Karpas-422 (cell line): ENCODE results near the gene RLBP1. TPM values are rescaled to one million over a fixed set of nuclear protein-coding genes. Genes with fewer than 3 reads are reported as not detected.

Source experiments
- DNase-seq: peaks from one replicate; pipeline ENCODE4 v3.0.0-alpha.2; 2015
- H2AFZ ChIP-seq: fragments of 200-600 bp; sonication (generic); 2 replicates; pipeline ENCODE4 v1.6.1; 2014; ENCODE audit warnings: antibody characterized with exemption, low read length, mixed read lengths
- H3K27ac ChIP-seq: fragments of 200-600 bp; sonication (generic); 2 replicates; pipeline ENCODE4 v1.5.1; 2014; ENCODE audit warnings: mild to moderate bottlenecking, low read length, moderate library complexity
- H3K27me3 ChIP-seq: fragments of 200-600 bp; sonication (generic); 2 replicates; pipeline ENCODE4 v1.6.1; 2014; ENCODE audit warnings: low read length, mixed read lengths
- H3K36me3 ChIP-seq: fragments of 200-600 bp; sonication (generic); 2 replicates; pipeline ENCODE4 v1.6.1; 2014; ENCODE audit warnings: low read length, mixed read lengths; ENCODE audit not compliant: insufficient read depth
- H3K4me1 ChIP-seq: fragments of 200-600 bp; sonication (generic); 2 replicates; pipeline ENCODE4 v1.6.1; 2014; ENCODE audit warnings: mild to moderate bottlenecking, low read length, mixed read lengths
- H3K4me2 ChIP-seq: fragments of 200-600 bp; sonication (generic); 2 replicates; pipeline ENCODE4 v1.6.1; 2014; ENCODE audit warnings: low read length, low read depth, mild to moderate bottlenecking; ENCODE audit not compliant: poor library complexity, severe bottlenecking
- H3K4me3 ChIP-seq: fragments of 200-600 bp; sonication (generic); 2 replicates; pipeline ENCODE4 v1.5.1; 2014; ENCODE audit warnings: mild to moderate bottlenecking, antibody characterized with exemption, low read length, mixed read lengths
- H3K79me2 ChIP-seq: fragments of 200-600 bp; sonication (generic); 2 replicates; pipeline ENCODE4 v1.6.1; 2014; ENCODE audit warnings: mild to moderate bottlenecking, low read length, mixed read lengths
- H3K9ac ChIP-seq: fragments of 200-600 bp; sonication (generic); 2 replicates; pipeline ENCODE4 v1.6.0; 2014; ENCODE audit warnings: low read length
- H3K9me2 ChIP-seq: fragments of 200-600 bp; sonication (generic), shearing (Covaris generic); replicated peaks from 2 replicates; pipeline ENCODE4 v1.6.0; 2014; ENCODE audit warnings: mild to moderate bottlenecking, low read length, moderate library complexity; ENCODE audit not compliant: insufficient read depth
- H3K9me3 ChIP-seq: fragments of 300-700, 200-600 bp; sonication (generic); 2 replicates; pipeline ENCODE4 v1.6.1; 2014; ENCODE audit warnings: low read length, mixed read lengths
- H4K20me1 ChIP-seq: fragments of 200-600 bp; sonication (generic); 2 replicates; pipeline ENCODE4 v1.6.1; 2014; ENCODE audit warnings: mild to moderate bottlenecking, antibody characterized with exemption, low read length, low read depth; ENCODE audit not compliant: insufficient read depth
- total RNA-seq: library from RNA; depleted of rRNA; stranded (reverse); fragments of >200 nt; shearing (Covaris generic); gene quantifications from 2 replicates; pipeline ENCODE4 v1.2.3, GENCODE V29; 2014; ENCODE audit warnings: low replicate concordance

The RLBP1 gene
- total RNA-seq, 1 experiment from 2014 or later = not detected

GRCh38 chr15:89217031-89217430, 4.3 kb downstream of the RLBP1 start:
- Histone ChIP-seq H3K27me3 (no peaks in the 10 kb centered on the region), H2AFZ (no peak overlapping the region), H3K9me3 (no peaks in the 10 kb centered on the region), H3K9me2 (no peaks in the 10 kb centered on the region), H4K20me1 (no peaks in the 10 kb centered on the region), H3K79me2 (no peaks in the 10 kb centered on the region), H3K27ac (no peak overlapping the region), H3K4me1 (no peaks in the 10 kb centered on the region), H3K4me2 (no peak overlapping the region), H3K36me3 (no peaks in the 10 kb centered on the region), H3K4me3 (no peak overlapping the region), H3K9ac (no peak overlapping the region)
- DNase-seq = no peak

GRCh38 chr15:89215627-89216026, 5.8 kb downstream of the RLBP1 start:
- H3K27ac ChIP-seq = no peak overlapping the region

GRCh38 chr15:89211678-89212170, 9.7 kb downstream of the RLBP1 start:
- no peak overlapping the region for H2AFZ ChIP-seq
- H3K4me1 ChIP-seq = peaks cover 3% of the 10 kb centered on the region
- H3K9ac ChIP-seq = no peak overlapping the region
- H3K79me2 ChIP-seq = no peaks in the 10 kb centered on the region
- H3K36me3 ChIP-seq = no peaks in the 10 kb centered on the region
- no peak overlapping the region for H3K4me3 ChIP-seq
- no peaks in the 10 kb centered on the region for H3K9me2 ChIP-seq
- H3K27me3 ChIP-seq = no peaks in the 10 kb centered on the region
- no peak for DNase-seq
- H3K9me3 ChIP-seq = no peaks in the 10 kb centered on the region
- no peak overlapping the region for H3K27ac ChIP-seq
- no peaks in the 10 kb centered on the region for H4K20me1 ChIP-seq
- no peak overlapping the region for H3K4me2 ChIP-seq

More at GRCh38 chr15:89215627-89216026, 5.8 kb downstream of the RLBP1 start:
- H3K9me2 ChIP-seq = no peaks in the 10 kb centered on the region
- no peak overlapping the region for H3K4me2 ChIP-seq
- no peaks in the 10 kb centered on the region for H4K20me1 ChIP-seq
- no peak overlapping the region for H2AFZ ChIP-seq
- no peak for DNase-seq
- H3K79me2 ChIP-seq = no peaks in the 10 kb centered on the region
- no peak overlapping the region for H3K4me3 ChIP-seq
- no peaks in the 10 kb centered on the region for H3K27me3 ChIP-seq
- H3K9me3 ChIP-seq = no peaks in the 10 kb centered on the region
- no peaks in the 10 kb centered on the region for H3K36me3 ChIP-seq
- H3K9ac ChIP-seq = no peak overlapping the region
- no peaks in the 10 kb centered on the region for H3K4me1 ChIP-seq

GRCh38 chr15:89209057-89209456, 12.3 kb downstream of the RLBP1 start:
- no peak overlapping the region for H3K27ac ChIP-seq
- H3K79me2 ChIP-seq = no peaks in the 10 kb centered on the region
- peaks cover 3% of the 10 kb centered on the region for H3K4me1 ChIP-seq
- H4K20me1 ChIP-seq = no peaks in the 10 kb centered on the region
- no peaks in the 10 kb centered on the region for H3K9me3 ChIP-seq
- no peaks in the 10 kb centered on the region for H3K27me3 ChIP-seq
- no peaks in the 10 kb centered on the region for H3K9me2 ChIP-seq
- no peak overlapping the region for H3K4me2 ChIP-seq
- H3K36me3 ChIP-seq = no peaks in the 10 kb centered on the region
- H2AFZ ChIP-seq = no peak overlapping the region
- DNase-seq = no peak
- H3K4me3 ChIP-seq = no peak overlapping the region
- no peak overlapping the region for H3K9ac ChIP-seq

- no peak overlapping the region for H2AFZ ChIP-seq
- H3K4me3 ChIP-seq = no peak overlapping the region
- H3K27me3 ChIP-seq = no peaks in the 10 kb centered on the region
- H4K20me1 ChIP-seq = no peaks in the 10 kb centered on the region
- no peak overlapping the region for H3K4me2 ChIP-seq
- DNase-seq = no peak
- H3K9me3 ChIP-seq = no peaks in the 10 kb centered on the region
- H3K4me1 ChIP-seq = peaks cover 3% of the 10 kb centered on the region
- H3K79me2 ChIP-seq = no peaks in the 10 kb centered on the region
- H3K9ac ChIP-seq = no peak overlapping the region
- no peaks in the 10 kb centered on the region for H3K9me2 ChIP-seq
- H3K36me3 ChIP-seq = no peaks in the 10 kb centered on the region
- no peak overlapping the region for H3K27ac ChIP-seq
Observed at GRCh38 chr15:89208256-89208655, 13.1 kb downstream of the RLBP1 start.

GRCh38 chr15:89206908-89207331, 14.5 kb downstream of the RLBP1 start:
- Histone ChIP-seq H4K20me1 (no peaks in the 10 kb centered on the region), H3K9me2 (no peaks in the 10 kb centered on the region), H3K4me2 (no peak overlapping the region), H3K79me2 (no peaks in the 10 kb centered on the region), H3K4me1 (peaks cover 3% of the 10 kb centered on the region), H3K9me3 (no peaks in the 10 kb centered on the region), H3K27ac (no peak overlapping the region), H3K27me3 (no peaks in the 10 kb centered on the region), H3K36me3 (no peaks in the 10 kb centered on the region), H3K9ac (peak overlapping the region; percentile 38), H2AFZ (no peak overlapping the region; the same call in 1 of the 2 replicates), H3K4me3 (no peak overlapping the region)
- peak; percentile 85 for DNase-seq

GRCh38 chr15:89205991-89206585, 15.3 kb downstream of the RLBP1 start:
- no peak for DNase-seq
- no peak overlapping the region for H2AFZ ChIP-seq
- no peak overlapping the region for H3K4me2 ChIP-seq
- H3K9me2 ChIP-seq = no peaks in the 10 kb centered on the region
- H3K27ac ChIP-seq = no peak overlapping the region
- H3K9me3 ChIP-seq = no peaks in the 10 kb centered on the region
- no peak overlapping the region for H3K9ac ChIP-seq
- no peaks in the 10 kb centered on the region for H4K20me1 ChIP-seq
- peaks cover 3% of the 10 kb centered on the region for H3K4me1 ChIP-seq
- no peaks in the 10 kb centered on the region for H3K36me3 ChIP-seq
- H3K27me3 ChIP-seq = no peaks in the 10 kb centered on the region
- H3K4me3 ChIP-seq = no peak overlapping the region
- H3K79me2 ChIP-seq = no peaks in the 10 kb centered on the region

- no peaks in the 10 kb centered on the region for H3K9me3 ChIP-seq
- H3K9me2 ChIP-seq = no peaks in the 10 kb centered on the region
- no peak overlapping the region for H3K4me3 ChIP-seq
- H3K4me2 ChIP-seq = no peak overlapping the region
- H2AFZ ChIP-seq = no peak overlapping the region
- no peaks in the 10 kb centered on the region for H4K20me1 ChIP-seq
- no peak overlapping the region for H3K27ac ChIP-seq
- no peaks in the 10 kb centered on the region for H3K27me3 ChIP-seq
- no peak overlapping the region for H3K9ac ChIP-seq
- H3K36me3 ChIP-seq = no peaks in the 10 kb centered on the region
- no peak for DNase-seq
- peaks cover 3% of the 10 kb centered on the region for H3K4me1 ChIP-seq
- H3K79me2 ChIP-seq = no peaks in the 10 kb centered on the region
Observed at GRCh38 chr15:89203705-89204273, 17.6 kb downstream of the RLBP1 start.
